ENCODE measurements around the gene LDAF1.
"Not testable (repeated sequence)": the region's sequence is repeated elsewhere in the genome, so short reads cannot be mapped to it uniquely, and the experiment has no call there.

DNA sequence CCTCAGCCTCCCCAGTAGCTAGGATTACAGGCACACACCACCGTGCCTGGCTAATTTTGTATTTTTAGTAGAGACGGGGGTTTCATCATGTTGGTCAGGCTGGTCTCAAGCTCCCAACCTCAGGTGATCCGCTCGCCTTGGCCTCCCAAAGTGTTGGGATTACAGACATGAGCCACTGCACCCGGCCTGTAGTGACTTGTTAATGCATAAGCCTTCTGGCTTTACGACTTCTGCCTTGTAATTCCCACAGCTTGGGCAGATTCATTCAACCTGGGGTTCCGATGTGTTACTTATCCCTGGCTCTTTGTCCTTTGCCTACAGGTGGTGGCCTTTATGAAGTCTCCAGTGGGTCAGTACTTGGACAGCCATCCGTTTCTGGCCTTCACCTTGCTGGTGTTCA, 11.6 kb downstream of the LDAF1 start:
- TF ChIP-seq, protein P1, sequence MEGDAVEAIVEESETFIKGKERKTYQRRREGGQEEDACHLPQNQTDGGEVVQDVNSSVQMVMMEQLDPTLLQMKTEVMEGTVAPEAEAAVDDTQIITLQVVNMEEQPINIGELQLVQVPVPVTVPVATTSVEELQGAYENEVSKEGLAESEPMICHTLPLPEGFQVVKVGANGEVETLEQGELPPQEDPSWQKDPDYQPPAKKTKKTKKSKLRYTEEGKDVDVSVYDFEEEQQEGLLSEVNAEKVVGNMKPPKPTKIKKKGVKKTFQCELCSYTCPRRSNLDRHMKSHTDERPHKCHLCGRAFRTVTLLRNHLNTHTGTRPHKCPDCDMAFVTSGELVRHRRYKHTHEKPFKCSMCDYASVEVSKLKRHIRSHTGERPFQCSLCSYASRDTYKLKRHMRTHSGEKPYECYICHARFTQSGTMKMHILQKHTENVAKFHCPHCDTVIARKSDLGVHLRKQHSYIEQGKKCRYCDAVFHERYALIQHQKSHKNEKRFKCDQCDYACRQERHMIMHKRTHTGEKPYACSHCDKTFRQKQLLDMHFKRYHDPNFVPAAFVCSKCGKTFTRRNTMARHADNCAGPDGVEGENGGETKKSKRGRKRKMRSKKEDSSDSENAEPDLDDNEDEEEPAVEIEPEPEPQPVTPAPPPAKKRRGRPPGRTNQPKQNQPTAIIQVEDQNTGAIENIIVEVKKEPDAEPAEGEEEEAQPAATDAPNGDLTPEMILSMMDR (IDR thresholded peaks at IDR 0.05) = not testable (repeated sequence)
- not testable (repeated sequence) for TF ChIP-seq POLR2A (IDR thresholded peaks at IDR 0.05)

Measured in right lobe of liver (tissue), 4 donors.